ENCODE results near the gene JTB.

JTB gene

DNA sequence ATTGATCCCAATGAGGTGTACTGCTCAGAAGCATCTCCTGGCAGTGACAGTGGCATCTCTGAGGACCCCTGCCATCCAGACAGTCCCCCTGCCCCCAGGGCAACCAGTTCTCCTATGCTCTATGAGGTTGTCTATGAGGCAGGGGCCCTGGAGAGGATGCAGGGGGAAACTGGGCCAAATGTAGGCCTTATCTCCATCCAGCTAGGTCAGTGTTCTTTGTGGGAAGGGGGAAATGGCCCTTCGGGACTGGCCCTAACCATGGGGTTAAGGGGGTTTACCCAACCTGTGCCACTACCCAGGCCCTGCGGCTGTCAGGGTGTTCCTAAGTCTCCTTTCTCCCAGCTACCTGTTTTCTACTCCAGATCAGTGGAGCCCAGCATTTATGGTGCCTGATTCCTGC, 8.5 kb downstream of the JTB start:
- H3K36me3 ChIP-seq (ENCODE audit: control insufficient read depth, insufficient read depth, low read length) = no peaks in the 10 kb centered on the region
- no peak overlapping the region for H3K9ac ChIP-seq
- no peak overlapping the region for H2AFZ ChIP-seq
- H3K9me3 ChIP-seq (ENCODE audit: control insufficient read depth, low read length) = no peaks in the 10 kb centered on the region
- no peak overlapping the region for H3K4me2 ChIP-seq (ENCODE audit: low read length)
- no peaks in the 10 kb centered on the region for H3K27me3 ChIP-seq (ENCODE audit: control insufficient read depth, insufficient read depth, low read length)
- peaks cover 7% of the 10 kb centered on the region for H3K4me1 ChIP-seq
- no peak overlapping the region for H3K4me3 ChIP-seq (ENCODE audit: low read depth, low read length)
- no peak overlapping the region for H3K27ac ChIP-seq
- TF ChIP-seq, protein P1, sequence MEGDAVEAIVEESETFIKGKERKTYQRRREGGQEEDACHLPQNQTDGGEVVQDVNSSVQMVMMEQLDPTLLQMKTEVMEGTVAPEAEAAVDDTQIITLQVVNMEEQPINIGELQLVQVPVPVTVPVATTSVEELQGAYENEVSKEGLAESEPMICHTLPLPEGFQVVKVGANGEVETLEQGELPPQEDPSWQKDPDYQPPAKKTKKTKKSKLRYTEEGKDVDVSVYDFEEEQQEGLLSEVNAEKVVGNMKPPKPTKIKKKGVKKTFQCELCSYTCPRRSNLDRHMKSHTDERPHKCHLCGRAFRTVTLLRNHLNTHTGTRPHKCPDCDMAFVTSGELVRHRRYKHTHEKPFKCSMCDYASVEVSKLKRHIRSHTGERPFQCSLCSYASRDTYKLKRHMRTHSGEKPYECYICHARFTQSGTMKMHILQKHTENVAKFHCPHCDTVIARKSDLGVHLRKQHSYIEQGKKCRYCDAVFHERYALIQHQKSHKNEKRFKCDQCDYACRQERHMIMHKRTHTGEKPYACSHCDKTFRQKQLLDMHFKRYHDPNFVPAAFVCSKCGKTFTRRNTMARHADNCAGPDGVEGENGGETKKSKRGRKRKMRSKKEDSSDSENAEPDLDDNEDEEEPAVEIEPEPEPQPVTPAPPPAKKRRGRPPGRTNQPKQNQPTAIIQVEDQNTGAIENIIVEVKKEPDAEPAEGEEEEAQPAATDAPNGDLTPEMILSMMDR (IDR thresholded peaks at IDR 0.05) = no peak
- H3K79me2 ChIP-seq = no peaks in the 10 kb centered on the region

DNA sequence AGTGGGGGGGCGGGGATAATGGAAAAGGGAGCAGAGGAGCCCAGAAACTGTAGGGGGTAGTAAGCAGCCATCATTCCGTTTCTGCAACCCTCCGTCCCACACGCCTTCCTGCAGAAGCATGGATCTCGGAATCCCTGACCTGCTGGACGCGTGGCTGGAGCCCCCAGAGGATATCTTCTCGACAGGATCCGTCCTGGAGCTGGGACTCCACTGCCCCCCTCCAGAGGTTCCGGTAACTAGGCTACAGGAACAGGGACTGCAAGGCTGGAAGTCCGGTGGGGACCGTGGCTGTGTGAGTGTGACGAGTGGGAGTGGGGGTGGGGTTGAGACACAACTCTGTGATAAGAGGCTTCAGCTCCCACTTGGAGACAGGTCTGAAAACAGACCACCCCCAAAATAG, 9.1 kb downstream of the JTB start:
- Histone ChIP-seq H3K27ac (no peak overlapping the region), H3K36me3 (ENCODE audit: control insufficient read depth, insufficient read depth, low read length) (no peaks in the 10 kb centered on the region), H3K4me1 (peaks cover 7% of the 10 kb centered on the region), H3K4me3 (ENCODE audit: low read depth, low read length) (peak overlapping the region; percentile 80), H3K79me2 (no peaks in the 10 kb centered on the region), H3K4me2 (ENCODE audit: low read length) (peak overlapping the region; percentile 82), H3K27me3 (ENCODE audit: control insufficient read depth, insufficient read depth, low read length) (no peaks in the 10 kb centered on the region), H3K9ac (no peak overlapping the region), H2AFZ (peak overlapping the region; percentile 89), H3K9me3 (ENCODE audit: control insufficient read depth, low read length) (no peaks in the 10 kb centered on the region)
- TF ChIP-seq, protein P1 (IDR thresholded peaks at IDR 0.05) = no peak

DNA sequence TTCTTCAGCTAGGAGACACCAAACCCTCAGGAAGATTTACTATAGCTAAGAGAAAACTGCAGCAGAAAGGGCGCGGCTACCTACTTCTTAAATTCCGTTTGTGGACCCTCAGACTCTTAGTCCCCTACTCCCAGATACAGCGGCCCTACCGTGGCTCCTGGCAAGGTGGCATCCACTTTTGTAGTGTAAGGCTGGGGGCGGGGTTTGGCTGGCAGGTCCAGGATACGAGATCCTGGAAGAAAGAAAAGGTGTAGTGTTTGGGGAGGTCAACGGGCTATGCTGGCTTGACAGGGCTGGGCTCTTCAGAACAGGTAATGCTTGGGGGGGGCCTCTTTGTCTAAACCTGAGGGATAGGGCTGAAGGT, 9.5 kb downstream of the JTB start:
- Histone ChIP-seq H3K4me3 (ENCODE audit: low read depth, low read length) (peak overlapping the region; percentile 80), H3K9ac (no peak overlapping the region), H3K4me1 (peaks cover 7% of the 10 kb centered on the region), H3K36me3 (ENCODE audit: control insufficient read depth, insufficient read depth, low read length) (no peaks in the 10 kb centered on the region), H2AFZ (peak overlapping the region; percentile 89), H3K4me2 (ENCODE audit: low read length) (peak overlapping the region; percentile 82), H3K27me3 (ENCODE audit: control insufficient read depth, insufficient read depth, low read length) (no peaks in the 10 kb centered on the region), H3K27ac (peak overlapping the region; percentile 88), H3K9me3 (ENCODE audit: control insufficient read depth, low read length) (no peaks in the 10 kb centered on the region), H3K79me2 (peaks cover 2% of the 10 kb centered on the region)
- TF ChIP-seq, protein P1 (IDR thresholded peaks at IDR 0.05) = no peak

DNA sequence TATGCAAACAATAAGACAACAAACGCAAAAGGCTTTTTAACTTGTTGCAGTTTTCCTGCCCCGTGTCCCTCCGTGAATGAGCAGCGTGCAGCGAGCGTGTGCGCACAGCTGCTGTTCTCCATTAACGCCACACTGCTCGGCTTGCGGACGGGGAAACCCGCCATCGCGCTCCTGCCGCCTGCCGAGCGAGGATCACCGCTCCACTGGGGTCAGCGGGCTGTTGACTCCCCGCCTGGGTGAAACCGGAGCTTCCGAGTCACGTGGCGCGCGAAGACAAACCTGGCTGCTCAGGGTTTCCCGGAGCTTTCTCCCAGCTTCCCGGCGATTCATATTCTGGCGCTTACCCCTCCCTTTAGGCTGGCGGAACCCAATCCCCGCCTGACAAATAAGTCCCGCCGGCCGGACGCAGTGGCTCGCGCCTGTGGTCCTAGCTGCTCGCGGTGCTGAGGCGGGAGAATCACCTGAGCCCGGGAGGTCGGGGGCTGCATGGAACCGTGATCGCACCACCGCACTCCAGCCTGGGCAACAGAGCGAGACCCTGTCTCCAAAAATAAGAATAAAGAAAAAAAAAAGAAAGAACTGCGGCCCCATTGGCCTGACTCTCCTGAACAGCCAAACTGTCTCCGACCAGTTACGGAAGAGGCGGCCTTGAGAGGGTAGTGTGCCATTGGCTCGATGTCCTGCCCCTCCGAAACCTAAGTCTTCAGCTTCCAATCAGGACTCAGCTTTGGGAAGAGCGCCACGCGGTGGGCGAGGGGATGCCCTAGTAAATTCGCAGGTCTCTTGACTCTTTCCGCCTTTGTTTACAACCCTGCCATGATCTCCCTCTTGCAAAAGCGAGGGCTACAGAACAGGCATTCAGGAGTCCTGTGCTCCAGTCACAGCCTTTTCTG, 10.1 kb downstream of the JTB start, which contains the start of gene CREB3L4:
Gene CREB3L4, plus strand, starts transcription at position 796 of the 893 bp plus-strand sequence. CDS start 624 bp downstream, outside the sequence.
- peak within 1 kb of the TSS; percentile 88 for H3K27ac ChIP-seq
- no peaks in the 10 kb centered on the region for H3K36me3 ChIP-seq (ENCODE audit: control insufficient read depth, insufficient read depth, low read length)
- H3K4me2 ChIP-seq (ENCODE audit: low read length) = peak within 1 kb of the TSS; percentile 82
- peaks cover 11% of the 10 kb centered on the region for H3K4me1 ChIP-seq
- H3K9me3 ChIP-seq (ENCODE audit: control insufficient read depth, low read length) = no peaks in the 10 kb centered on the region
- peak within 1 kb of the TSS; percentile 80 for H3K4me3 ChIP-seq (ENCODE audit: low read depth, low read length)
- no peak within 1 kb of the TSS for H3K9ac ChIP-seq
- H2AFZ ChIP-seq = peak within 1 kb of the TSS; percentile 89
- TF ChIP-seq, protein P1 (IDR thresholded peaks at IDR 0.05) = peak; percentile 28
- no peaks in the 10 kb centered on the region for H3K27me3 ChIP-seq (ENCODE audit: control insufficient read depth, insufficient read depth, low read length)
- H3K79me2 ChIP-seq = peaks cover 3% of the 10 kb centered on the region
